Endothelial cell of umbilical vein (primary cell): ENCODE results near the gene FMC1. TPM values are rescaled to one million over a fixed set of nuclear protein-coding genes. Genes with fewer than 3 reads are reported as not detected.

Experiments used
- BruUV-seq: library from RNA; stranded (reverse); fragments of 400-500 nt; replicated peaks from 2 replicates; lab custom pipeline; 2021; lab: Mats Ljungman, UMichigan
- CTCF ChIA-PET: fragments of 300-600, 350-600 bp; sonication (Branson Sonifier 250); formaldehyde crosslinking; loops from one replicate; lab custom pipeline; 2021; ENCODE audit warnings: antibody characterized with exemption, inconsistent platforms; lab: Charles Lee
- POLR2A ChIA-PET: fragments of 300-600, 350-600 bp; sonication (Branson Sonifier 250); formaldehyde crosslinking; loops from one replicate; lab custom pipeline; 2021; ENCODE audit warnings: antibody characterized with exemption, inconsistent platforms; lab: Charles Lee
- DNase-seq: peaks from one replicate; pipeline ENCODE4 v3.0.0-alpha.2; 2011; ENCODE audit warnings: low read depth, low spot score
- FAIRE-seq: peaks from 2 replicates; lab custom pipeline; 2011; peaks lifted over from hg19 to GRCh38; lab: Jason Lieb, UNC
- H2AFZ ChIP-seq: 2 replicates; pipeline ENCODE4 v1.6.0; 2012; ENCODE audit warnings: low read depth, low read length, control low read depth, inconsistent platforms
- H3K27ac ChIP-seq: 2 replicates; pipeline ENCODE4 v1.5.1; 2011; ENCODE audit warnings: low read depth, mild to moderate bottlenecking, control low read depth, low read length, moderate library complexity; ENCODE audit not compliant: insufficient read depth
- H3K27me3 ChIP-seq, 2 experiments: 2 replicates each; pipeline versions ENCODE4 v1.6.0 to v1.6.1; 2011; ENCODE audit warnings: low read length in 2 of 2, mixed read lengths in 1 of 2; ENCODE audit not compliant: control insufficient read depth in 2 of 2, insufficient read depth in 2 of 2
- H3K36me3 ChIP-seq, 2 experiments: 2 replicates in 1 of 2; 3 replicates in 1 of 2; pipeline ENCODE4 v1.5.1; 2011; ENCODE audit warnings: low read length in 2 of 2, mild to moderate bottlenecking in 1 of 2, moderate library complexity in 1 of 2; ENCODE audit not compliant: control insufficient read depth in 2 of 2, insufficient read depth in 2 of 2; ENCODE audit errors: extremely low read depth in 1 of 2
- H3K4me1 ChIP-seq: 3 replicates; pipeline ENCODE4 v1.5.1; 2011; ENCODE audit warnings: mild to moderate bottlenecking, low read length; ENCODE audit not compliant: control insufficient read depth, insufficient read depth; ENCODE audit errors: extremely low read depth
- H3K4me2 ChIP-seq: 2 replicates; pipeline ENCODE4 v1.6.1; 2011; ENCODE audit warnings: low read length, control low read depth, mixed read lengths; ENCODE audit not compliant: insufficient read depth
- H3K4me3 ChIP-seq, 3 experiments: fragments of 200-600 bp in 1 of 3; sonication (generic), shearing (Covaris generic) in 1 of 3; replicated peaks in 1 of 3; 2 replicates each; pipeline ENCODE4 v1.5.1; 2011 to 2016; ENCODE audit warnings: control low read depth in 3 of 3, low read length in 3 of 3, mild to moderate bottlenecking in 2 of 3, inconsistent platforms in 1 of 3, low read depth in 1 of 3, moderate library complexity in 1 of 3; ENCODE audit not compliant: insufficient read depth in 1 of 3
- H3K79me2 ChIP-seq: 2 replicates; pipeline ENCODE4 v1.6.0; 2012; ENCODE audit warnings: low read length, inconsistent platforms; ENCODE audit not compliant: control insufficient read depth, insufficient read depth
- H3K9ac ChIP-seq: replicated peaks from 2 replicates; pipeline ENCODE3; 2011; ENCODE audit warnings: low read length, control low read depth; ENCODE audit not compliant: insufficient read depth; ENCODE audit errors: extremely low read depth
- H3K9me1 ChIP-seq: replicated peaks from 3 replicates; pipeline ENCODE4 v1.6.0; 2011; ENCODE audit warnings: mild to moderate bottlenecking, low read length; ENCODE audit not compliant: control insufficient read depth, insufficient read depth; ENCODE audit errors: extremely low read depth
- H3K9me3 ChIP-seq: replicated peaks from 2 replicates; pipeline ENCODE4 v1.5.1; 2012; ENCODE audit warnings: low read length, inconsistent platforms; ENCODE audit not compliant: control insufficient read depth, insufficient read depth
- H4K20me1 ChIP-seq: replicated peaks from 2 replicates; pipeline ENCODE3; 2011; ENCODE audit warnings: mild to moderate bottlenecking, low read length; ENCODE audit not compliant: control insufficient read depth, insufficient read depth; ENCODE audit errors: extremely low read depth
- EZH2 ChIP-seq: IDR thresholded peaks from 2 replicates; pipeline ENCODE4 v1.6.1; 2012; ENCODE audit warnings: borderline replicate concordance, low read depth, mild to moderate bottlenecking, moderate library complexity, low read length, inconsistent platforms; ENCODE audit not compliant: severe bottlenecking
- FOS ChIP-seq: IDR thresholded peaks from 2 replicates; pipeline ENCODE4 v1.6.1; 2011; ENCODE audit warnings: mild to moderate bottlenecking, low read length, moderate library complexity, borderline replicate concordance; ENCODE audit not compliant: insufficient read depth
- GATA2 ChIP-seq: IDR thresholded peaks from 2 replicates; pipeline ENCODE4 v1.7.0; 2011; ENCODE audit warnings: low read depth, mild to moderate bottlenecking, moderate library complexity, mixed read lengths, low read length; ENCODE audit not compliant: insufficient read length, insufficient read depth
- JUN ChIP-seq: IDR thresholded peaks from 2 replicates; pipeline ENCODE4 v1.6.1; 2011; ENCODE audit warnings: borderline replicate concordance, low read depth; ENCODE audit not compliant: insufficient read length, insufficient read depth
- MYC ChIP-seq: IDR thresholded peaks from one replicate; pipeline ENCODE4 v1.6.1; 2011; ENCODE audit warnings: mild to moderate bottlenecking, low read depth, low read length
- POLR2A ChIP-seq: IDR thresholded peaks from 2 replicates; pipeline ENCODE4 v1.6.1; 2012; ENCODE audit warnings: low read depth, mild to moderate bottlenecking, control low read depth, low read length
- dilution Hi-C: fragments of 300-500 bp; cut with MboI; formaldehyde crosslinking; loops from one replicate; pipeline ENCODE4 v1.15.0; 2019; ENCODE audit warnings: low sequenced_read_pairs; ENCODE audit not compliant: extremely low pct_ligation_motif_present
- intact Hi-C: fragments of 100-400 bp; cut with micrococcal nuclease; formaldehyde crosslinking; loops from one replicate; pipeline ENCODE4 v1.10.0; 2022
- polyA plus RNA-seq, 4 experiments: library from polyadenylated mRNA; depleted of rRNA in 3 of 4; stranded (reverse) in 3 of 4; unstranded in 1 of 4; fragments of >200 nt; gene quantifications; 2 replicates each; pipeline versions ENCODE4 v1.2.1 to v1.2.3, GENCODE V29; 2011 to 2012; ENCODE audit warnings: missing spikeins in 1 of 4
- total RNA-seq: library from RNA; stranded (reverse); gene quantifications from 2 replicates; pipeline ENCODE4 v1.2.3, GENCODE V29; 2021
- TF ChIP-seq, protein P1 (sequence below): IDR thresholded peaks from 2 replicates; pipeline ENCODE4 v1.6.1; 2011; ENCODE audit not compliant: insufficient read depth, insufficient read length
- TF ChIP-seq, protein P2 (sequence below), 2 donors: IDR thresholded peaks; 1 replicate in 1 of 2; 2 replicates in 1 of 2; pipeline ENCODE4 v1.5.1; 2011; ENCODE audit warnings: low read length in 2 of 2, mild to moderate bottlenecking in 2 of 2, moderate library complexity in 2 of 2, control low read depth in 1 of 2, inconsistent platforms in 1 of 2, low read depth in 1 of 2; ENCODE audit not compliant: insufficient read depth in 1 of 2; ENCODE audit errors: extremely low read depth in 1 of 2

The FMC1 gene
- total and polyA plus RNA-seq, 2 donors (not counting 3 experiments of a cell fraction or from before 2014, with no cell fraction given): 10.7 to 23.5 TPM

DNA sequence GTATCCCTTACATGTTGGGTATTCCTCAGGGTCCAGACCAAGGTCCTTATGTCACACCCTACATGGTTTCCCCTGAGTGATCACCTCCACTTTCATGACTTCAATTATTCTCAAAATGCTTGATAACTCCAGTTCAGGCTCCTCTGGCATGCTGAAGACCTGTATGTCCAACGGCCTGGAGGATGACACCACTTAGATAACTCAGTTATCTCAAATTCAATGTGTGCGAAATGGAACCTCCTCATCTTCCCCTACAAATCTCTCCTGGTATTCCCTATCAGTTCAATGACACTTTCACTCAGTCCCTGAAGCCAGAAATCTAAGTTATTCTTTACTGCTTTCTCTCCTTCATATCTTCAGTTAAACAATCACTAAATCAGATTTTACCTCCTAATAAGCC, 9.9 kb downstream of the FMC1 start:
- intact Hi-C loops: no loop called here
- Histone ChIP-seq H2AFZ (no peak overlapping the region), H3K9me3 (no peaks in the 10 kb centered on the region), H3K9me1 (no peaks in the 10 kb centered on the region), H4K20me1 (no peaks in the 10 kb centered on the region), H3K79me2 (no peaks in the 10 kb centered on the region), H3K4me1 (no peaks in the 10 kb centered on the region), H3K36me3 (peaks cover 2 to 3% of the 10 kb centered on the region in 2 experiments), H3K27me3 (no peaks in the 10 kb centered on the region), H3K27ac (no peak overlapping the region), H3K4me3 (no peak overlapping the region), H3K9ac (no peak overlapping the region), H3K4me2 (no peak overlapping the region)
- FAIRE-seq (no peak), DNase-seq (no peak)
- ChIA-PET POLR2A (no interaction called here), CTCF (no interaction called here)
- BruUV-seq: no TSS peak
- dilution Hi-C loops: no loop called here
- TF ChIP-seq POLR2A (no peak), JUN (no peak), EZH2 (no peak), GATA2 (no peak), MYC (no peak), FOS (no peak)
- TF ChIP-seq, protein P1, sequence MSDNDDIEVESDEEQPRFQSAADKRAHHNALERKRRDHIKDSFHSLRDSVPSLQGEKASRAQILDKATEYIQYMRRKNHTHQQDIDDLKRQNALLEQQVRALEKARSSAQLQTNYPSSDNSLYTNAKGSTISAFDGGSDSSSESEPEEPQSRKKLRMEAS: no peak
- TF ChIP-seq, protein P2, sequence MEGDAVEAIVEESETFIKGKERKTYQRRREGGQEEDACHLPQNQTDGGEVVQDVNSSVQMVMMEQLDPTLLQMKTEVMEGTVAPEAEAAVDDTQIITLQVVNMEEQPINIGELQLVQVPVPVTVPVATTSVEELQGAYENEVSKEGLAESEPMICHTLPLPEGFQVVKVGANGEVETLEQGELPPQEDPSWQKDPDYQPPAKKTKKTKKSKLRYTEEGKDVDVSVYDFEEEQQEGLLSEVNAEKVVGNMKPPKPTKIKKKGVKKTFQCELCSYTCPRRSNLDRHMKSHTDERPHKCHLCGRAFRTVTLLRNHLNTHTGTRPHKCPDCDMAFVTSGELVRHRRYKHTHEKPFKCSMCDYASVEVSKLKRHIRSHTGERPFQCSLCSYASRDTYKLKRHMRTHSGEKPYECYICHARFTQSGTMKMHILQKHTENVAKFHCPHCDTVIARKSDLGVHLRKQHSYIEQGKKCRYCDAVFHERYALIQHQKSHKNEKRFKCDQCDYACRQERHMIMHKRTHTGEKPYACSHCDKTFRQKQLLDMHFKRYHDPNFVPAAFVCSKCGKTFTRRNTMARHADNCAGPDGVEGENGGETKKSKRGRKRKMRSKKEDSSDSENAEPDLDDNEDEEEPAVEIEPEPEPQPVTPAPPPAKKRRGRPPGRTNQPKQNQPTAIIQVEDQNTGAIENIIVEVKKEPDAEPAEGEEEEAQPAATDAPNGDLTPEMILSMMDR (IDR thresholded peaks at IDR 0.05; ENCODE audit: extremely low read depth in 1 of 2, insufficient read depth in 1 of 2, low read depth in 1 of 2, low read length in 2 of 2): no peak
